ENCODE measurements around the gene MLF2. TPM values are rescaled to one million over a fixed set of nuclear protein-coding genes. Genes with fewer than 3 reads are reported as not detected.

The MLF2 gene, protein sequence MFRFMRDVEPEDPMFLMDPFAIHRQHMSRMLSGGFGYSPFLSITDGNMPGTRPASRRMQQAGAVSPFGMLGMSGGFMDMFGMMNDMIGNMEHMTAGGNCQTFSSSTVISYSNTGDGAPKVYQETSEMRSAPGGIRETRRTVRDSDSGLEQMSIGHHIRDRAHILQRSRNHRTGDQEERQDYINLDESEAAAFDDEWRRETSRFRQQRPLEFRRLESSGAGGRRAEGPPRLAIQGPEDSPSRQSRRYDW
- 100 to 1,000 TPM; 102 to 165 (median 155) TPM for polyA plus RNA-seq

DNA sequence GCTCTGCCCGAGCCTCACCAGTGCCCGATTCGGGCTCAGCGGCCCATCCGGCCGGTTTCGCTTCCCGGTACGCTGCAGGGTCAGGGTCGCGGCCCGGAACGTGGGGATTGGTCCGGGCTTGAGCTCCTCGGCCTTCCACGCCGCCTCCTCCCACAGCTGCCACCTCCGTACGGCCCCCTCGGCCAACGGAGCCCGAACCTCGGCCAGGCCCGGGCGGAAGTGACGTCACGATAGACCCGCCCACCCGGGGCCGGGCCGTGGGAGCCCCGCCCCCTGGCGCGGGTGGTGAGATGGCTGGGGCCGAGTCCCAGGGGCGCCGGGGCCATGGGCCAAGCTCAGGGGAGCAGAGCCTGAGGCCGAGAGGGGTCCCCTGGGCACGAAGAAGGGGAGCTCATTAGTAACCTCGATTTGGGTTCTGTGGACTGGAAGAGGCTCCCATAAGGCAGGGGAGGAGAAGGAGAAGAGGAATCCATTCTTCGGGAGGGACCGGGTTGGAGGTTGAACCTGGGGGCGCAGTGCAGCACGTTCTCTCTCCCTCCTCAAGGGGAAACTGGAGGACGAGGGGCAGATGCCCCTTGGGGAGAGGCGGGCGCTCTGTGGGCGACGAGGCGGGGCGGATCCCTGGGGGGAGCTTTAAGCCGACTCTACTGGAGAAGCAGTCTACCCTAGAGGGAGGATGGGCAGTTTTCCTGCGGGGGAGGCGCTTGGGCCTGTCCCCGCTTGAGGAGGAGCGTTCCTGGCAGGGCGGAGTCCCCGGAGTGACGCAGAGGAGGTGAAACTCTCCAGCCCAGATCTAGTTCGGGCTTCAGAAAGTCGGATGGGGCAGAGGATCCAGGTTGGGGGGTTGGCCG, at the start of gene MLF2:
Gene MLF2, minus strand, starts transcription at position 221 of the 851 bp plus-strand sequence. CDS start 807 bp downstream, outside the sequence.
- Mint-ChIP-seq H3K9me3 (no peaks in the 10 kb centered on the region), H3K27me3 (ENCODE audit: low read depth in 3 of 3) (peaks cover 4 to 12% (median 7%) of the 10 kb centered on the region in 3 donors), H3K27ac (peak within 1 kb of the TSS; percentile 95 to 99 (median 97)), H3K36me3 (peaks cover 8 to 16% (median 11%) of the 10 kb centered on the region in 3 donors), H3K4me1 (peaks cover 22 to 24% of the 10 kb centered on the region in 2 donors), H3K4me3 (peak within 1 kb of the TSS; percentile 93 to 97 (median 95))
- DNase-seq: peak; percentile 95 to 97 (median 96)

- Mint-ChIP-seq H3K4me1 (no peaks in the 10 kb centered on the region), H3K9me3 (peaks cover 0 to 3% (median 0%) of the 10 kb centered on the region in 6 donors)
Observed at GRCh38 chr12:6799147-6799546, 46.2 kb upstream of the MLF2 start.

DNA sequence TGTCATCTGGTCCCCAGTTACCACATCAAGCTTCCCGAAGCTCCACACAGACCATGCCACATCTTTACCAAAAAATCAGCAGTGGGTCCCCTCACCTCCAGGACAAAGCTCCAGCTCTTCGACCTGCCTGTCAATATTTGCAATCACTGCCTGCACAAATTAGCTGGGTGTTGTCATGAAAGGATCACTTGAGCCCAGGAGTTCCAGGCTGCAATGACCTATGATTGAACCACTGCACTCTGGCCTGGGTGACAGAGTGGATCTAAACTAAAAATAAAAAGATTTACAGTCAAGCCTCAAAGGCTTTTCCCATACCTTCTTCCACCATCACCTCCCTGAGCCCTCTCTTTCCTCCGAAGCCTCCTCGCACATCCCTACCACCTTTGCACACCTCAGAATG, 43.6 kb upstream of the MLF2 start:
- H3K4me1 Mint-ChIP-seq: peaks cover 6 to 10% of the 10 kb centered on the region in 2 donors
- H3K36me3 Mint-ChIP-seq: no peaks in the 10 kb centered on the region
- H3K27me3 Mint-ChIP-seq (ENCODE audit: low read depth in 3 of 3): peaks cover 6 to 19% (median 14%) of the 10 kb centered on the region in 3 donors
- DNase-seq: no peak
- no peak overlapping the region for H3K4me3 Mint-ChIP-seq
- no peak overlapping the region for H3K27ac Mint-ChIP-seq
- peaks cover 0 to 5% (median 0%) of the 10 kb centered on the region in 6 donors for H3K9me3 Mint-ChIP-seq

More at GRCh38 chr12:6799147-6799546, 46.2 kb upstream of the MLF2 start:
- no peak for DNase-seq
- H3K27ac Mint-ChIP-seq: no peak overlapping the region
- H3K4me3 Mint-ChIP-seq: no peak overlapping the region
- peaks cover 9 to 14% (median 11%) of the 10 kb centered on the region in 3 donors for H3K27me3 Mint-ChIP-seq (ENCODE audit: low read depth in 3 of 3)
- peaks cover 0 to 2% (median 0%) of the 10 kb centered on the region in 3 donors for H3K36me3 Mint-ChIP-seq

GRCh38 chr12:6795088-6795487, 42.1 kb upstream of the MLF2 start:
- Mint-ChIP-seq H3K27me3 (ENCODE audit: low read depth in 3 of 3) (peaks cover 10 to 19% (median 16%) of the 10 kb centered on the region in 3 donors), H3K36me3 (no peaks in the 10 kb centered on the region), H3K9me3 (peaks cover 0 to 5% (median 0%) of the 10 kb centered on the region in 6 donors), H3K4me1 (peaks cover 6 to 10% of the 10 kb centered on the region in 2 donors), H3K4me3 (no peak overlapping the region), H3K27ac (no peak overlapping the region)
- no peak for DNase-seq

- H3K27me3 Mint-ChIP-seq (ENCODE audit: low read depth in 3 of 3): peaks cover 16 to 22% (median 21%) of the 10 kb centered on the region in 3 donors
- DNase-seq: no peak
- no peaks in the 10 kb centered on the region for H3K36me3 Mint-ChIP-seq
- H3K4me3 Mint-ChIP-seq: peak overlapping the region in 1 of 5 donors; percentile 13
- H3K4me1 Mint-ChIP-seq: peaks cover 6 to 10% of the 10 kb centered on the region in 2 donors
- H3K9me3 Mint-ChIP-seq: peaks cover 0 to 2% (median 0%) of the 10 kb centered on the region in 6 donors
- peak overlapping the region in 1 of 6 donors; percentile 20 for H3K27ac Mint-ChIP-seq
Observed at GRCh38 chr12:6792522-6793201, 39.7 kb upstream of the MLF2 start.

DNA sequence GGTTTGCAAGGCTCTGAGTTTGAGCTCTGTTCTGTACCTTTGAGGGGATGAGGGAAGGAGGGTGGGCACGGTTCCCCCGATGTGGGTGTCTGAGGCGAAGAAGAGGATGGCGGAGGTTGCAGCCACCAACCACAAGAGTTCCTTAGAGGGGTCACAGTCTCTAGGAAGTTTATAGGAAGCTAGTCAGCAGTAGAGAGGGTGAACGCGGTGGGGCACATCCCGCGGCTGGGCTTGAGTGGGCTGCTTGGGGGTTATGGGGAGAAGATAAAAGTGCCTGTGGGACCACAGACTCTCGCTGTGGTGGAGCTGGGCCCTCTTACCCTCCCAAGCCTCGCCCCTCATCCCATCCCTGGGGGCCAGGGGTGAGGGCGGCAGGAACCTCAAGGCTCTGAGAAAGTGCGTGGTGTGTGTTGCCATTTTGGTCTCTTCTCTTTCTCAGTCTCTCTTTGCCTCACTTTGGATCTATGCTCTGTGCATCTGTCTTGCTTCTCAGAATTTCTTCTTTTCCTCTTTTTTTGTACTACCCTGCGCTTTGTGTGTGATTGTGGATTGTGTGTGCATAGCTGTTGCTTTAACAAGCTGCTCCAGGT, 39.1 kb upstream of the MLF2 start:
- Mint-ChIP-seq H3K9me3 (peaks cover 0 to 2% (median 0%) of the 10 kb centered on the region in 6 donors), H3K27me3 (ENCODE audit: low read depth in 3 of 3) (peaks cover 16 to 21% (median 16%) of the 10 kb centered on the region in 3 donors), H3K27ac (no peak overlapping the region), H3K36me3 (no peaks in the 10 kb centered on the region), H3K4me1 (peaks cover 6 to 10% of the 10 kb centered on the region in 2 donors), H3K4me3 (peak overlapping the region in 2 of 5 donors; percentile 13 to 58)
- no peak for DNase-seq

- Mint-ChIP-seq H3K27ac (no peak overlapping the region), H3K9me3 (peaks cover 0 to 2% (median 0%) of the 10 kb centered on the region in 6 donors), H3K4me3 (no peak overlapping the region), H3K36me3 (no peaks in the 10 kb centered on the region), H3K4me1 (peaks cover 6 to 10% of the 10 kb centered on the region in 2 donors), H3K27me3 (ENCODE audit: low read depth in 3 of 3) (peaks cover 16 to 21% (median 17%) of the 10 kb centered on the region in 3 donors)
- no peak for DNase-seq
Observed at GRCh38 chr12:6790496-6791150, 37.7 kb upstream of the MLF2 start.

DNA sequence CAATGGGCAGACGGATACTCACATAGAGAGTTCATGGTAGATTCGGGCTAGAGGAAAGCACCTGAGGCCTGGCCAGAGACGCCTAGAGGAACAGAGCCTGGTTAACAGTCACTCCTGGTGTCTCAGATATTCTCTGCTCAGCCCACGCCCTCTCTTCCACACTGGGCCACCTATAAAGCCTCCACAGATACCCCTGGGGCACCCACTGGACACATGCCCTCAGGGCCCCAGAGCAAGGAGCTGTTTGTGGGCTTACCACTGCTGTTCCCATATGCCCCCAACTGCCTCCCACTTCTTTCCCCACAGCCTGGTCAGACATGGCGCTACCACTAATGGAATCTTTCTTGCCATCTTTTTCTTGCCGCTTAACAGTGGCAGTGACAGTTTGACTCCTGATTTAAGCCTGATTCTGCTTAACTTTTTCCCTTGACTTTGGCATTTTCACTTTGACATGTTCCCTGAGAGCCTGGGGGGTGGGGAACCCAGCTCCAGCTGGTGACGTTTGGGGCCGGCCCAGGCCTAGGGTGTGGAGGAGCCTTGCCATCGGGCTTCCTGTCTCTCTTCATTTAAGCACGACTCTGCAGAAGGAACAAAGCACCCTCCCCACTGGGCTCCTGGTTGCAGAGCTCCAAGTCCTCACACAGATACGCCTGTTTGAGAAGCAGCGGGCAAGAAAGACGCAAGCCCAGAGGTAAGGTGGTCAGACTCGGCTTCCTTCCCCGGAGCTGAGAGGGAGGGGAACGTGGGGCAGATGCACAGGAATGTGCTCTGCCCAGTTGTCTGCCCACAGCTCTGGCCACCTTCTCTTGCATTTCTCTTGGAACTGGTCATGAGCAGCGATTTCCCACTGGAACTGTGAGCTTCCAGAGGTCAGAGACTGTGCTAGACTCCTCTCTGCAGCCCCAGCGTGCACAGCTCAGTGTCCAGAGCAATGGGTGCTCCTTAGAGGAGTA, 36.3 kb upstream of the MLF2 start, which contains the start of gene CD4:
Gene CD4, plus strand, starts transcription at position 557 of the 953 bp plus-strand sequence. CDS start 10,611 bp downstream, outside the sequence.
- no peak for DNase-seq
- H3K4me1 Mint-ChIP-seq: peaks cover 6 to 10% of the 10 kb centered on the region in 2 donors
- H3K9me3 Mint-ChIP-seq: peaks cover 0 to 2% (median 0%) of the 10 kb centered on the region in 6 donors
- peaks cover 12 to 14% (median 13%) of the 10 kb centered on the region in 3 donors for H3K27me3 Mint-ChIP-seq (ENCODE audit: low read depth in 3 of 3)
- H3K36me3 Mint-ChIP-seq: no peaks in the 10 kb centered on the region
- H3K4me3 Mint-ChIP-seq: no peak within 1 kb of the TSS
- H3K27ac Mint-ChIP-seq: no peak within 1 kb of the TSS

GRCh38 chr12:6787309-6787708, 34.4 kb upstream of the MLF2 start:
- no peak overlapping the region for H3K4me3 Mint-ChIP-seq
- DNase-seq: no peak
- peaks cover 6 to 12% (median 10%) of the 10 kb centered on the region in 3 donors for H3K27me3 Mint-ChIP-seq (ENCODE audit: low read depth in 3 of 3)
- no peaks in the 10 kb centered on the region for H3K36me3 Mint-ChIP-seq
- no peak overlapping the region for H3K27ac Mint-ChIP-seq
- peaks cover 0 to 6% of the 10 kb centered on the region in 2 donors for H3K4me1 Mint-ChIP-seq
- H3K9me3 Mint-ChIP-seq: peaks cover 0 to under 1% (median 0%) of the 10 kb centered on the region in 6 donors

GRCh38 chr12:6786416-6787094, 33.6 kb upstream of the MLF2 start:
- Mint-ChIP-seq H3K4me3 (no peak overlapping the region), H3K27ac (no peak overlapping the region), H3K4me1 (no peaks in the 10 kb centered on the region)

DNA sequence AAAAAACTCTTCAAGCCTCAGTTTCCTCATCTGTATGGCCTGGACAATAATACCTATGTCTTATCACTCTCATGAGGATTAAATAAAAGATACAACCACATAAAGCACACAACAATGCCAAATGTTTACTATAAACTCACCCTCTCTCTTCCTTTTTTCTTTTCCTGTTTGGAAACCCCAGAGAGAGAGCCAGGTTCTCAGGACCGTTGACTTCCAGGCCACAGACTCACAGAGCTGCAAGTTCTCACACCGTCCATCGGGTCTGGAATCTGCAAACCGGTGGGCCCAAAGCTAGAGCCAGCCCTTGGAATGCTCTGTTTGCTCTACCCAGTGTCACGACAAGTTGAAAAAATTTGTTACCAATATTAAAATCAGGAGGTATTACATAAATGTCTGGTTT, 31.8 kb upstream of the MLF2 start:
- no peaks in the 10 kb centered on the region for H3K36me3 Mint-ChIP-seq
- H3K27ac Mint-ChIP-seq: no peak overlapping the region
- H3K9me3 Mint-ChIP-seq: no peaks in the 10 kb centered on the region
- no peak for DNase-seq
- H3K4me3 Mint-ChIP-seq: no peak overlapping the region
- H3K27me3 Mint-ChIP-seq (ENCODE audit: low read depth in 3 of 3): peaks cover 5 to 9% (median 6%) of the 10 kb centered on the region in 3 donors
- no peaks in the 10 kb centered on the region for H3K4me1 Mint-ChIP-seq

More at GRCh38 chr12:6786416-6787094, 33.6 kb upstream of the MLF2 start:
- Mint-ChIP-seq H3K36me3 (no peaks in the 10 kb centered on the region), H3K9me3 (no peaks in the 10 kb centered on the region), H3K27me3 (ENCODE audit: low read depth in 3 of 3) (peaks cover 6 to 12% (median 7%) of the 10 kb centered on the region in 3 donors)
- DNase-seq: no peak

Measured in immature natural killer cell (primary cell).